Daoy (cell line): ENCODE data around the gene CNPY4. TPM values are rescaled to one million over a fixed set of nuclear protein-coding genes. Genes with fewer than 3 reads are reported as not detected.

Experiments used
- DNase-seq: peaks from one replicate; pipeline ENCODE4 v3.0.0-alpha.2; 2015; ENCODE audit warnings: low read depth
- total RNA-seq: library from RNA; depleted of rRNA; stranded (reverse); fragments of >200 nt; shearing (Covaris generic); gene quantifications from 2 replicates; pipeline ENCODE4 v1.2.3, GENCODE V29; 2014; rRNA removed

Gene CNPY4, protein sequence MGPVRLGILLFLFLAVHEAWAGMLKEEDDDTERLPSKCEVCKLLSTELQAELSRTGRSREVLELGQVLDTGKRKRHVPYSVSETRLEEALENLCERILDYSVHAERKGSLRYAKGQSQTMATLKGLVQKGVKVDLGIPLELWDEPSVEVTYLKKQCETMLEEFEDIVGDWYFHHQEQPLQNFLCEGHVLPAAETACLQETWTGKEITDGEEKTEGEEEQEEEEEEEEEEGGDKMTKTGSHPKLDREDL
- total RNA-seq = 11.8 and 16.0 TPM in 2 replicates

DNA sequence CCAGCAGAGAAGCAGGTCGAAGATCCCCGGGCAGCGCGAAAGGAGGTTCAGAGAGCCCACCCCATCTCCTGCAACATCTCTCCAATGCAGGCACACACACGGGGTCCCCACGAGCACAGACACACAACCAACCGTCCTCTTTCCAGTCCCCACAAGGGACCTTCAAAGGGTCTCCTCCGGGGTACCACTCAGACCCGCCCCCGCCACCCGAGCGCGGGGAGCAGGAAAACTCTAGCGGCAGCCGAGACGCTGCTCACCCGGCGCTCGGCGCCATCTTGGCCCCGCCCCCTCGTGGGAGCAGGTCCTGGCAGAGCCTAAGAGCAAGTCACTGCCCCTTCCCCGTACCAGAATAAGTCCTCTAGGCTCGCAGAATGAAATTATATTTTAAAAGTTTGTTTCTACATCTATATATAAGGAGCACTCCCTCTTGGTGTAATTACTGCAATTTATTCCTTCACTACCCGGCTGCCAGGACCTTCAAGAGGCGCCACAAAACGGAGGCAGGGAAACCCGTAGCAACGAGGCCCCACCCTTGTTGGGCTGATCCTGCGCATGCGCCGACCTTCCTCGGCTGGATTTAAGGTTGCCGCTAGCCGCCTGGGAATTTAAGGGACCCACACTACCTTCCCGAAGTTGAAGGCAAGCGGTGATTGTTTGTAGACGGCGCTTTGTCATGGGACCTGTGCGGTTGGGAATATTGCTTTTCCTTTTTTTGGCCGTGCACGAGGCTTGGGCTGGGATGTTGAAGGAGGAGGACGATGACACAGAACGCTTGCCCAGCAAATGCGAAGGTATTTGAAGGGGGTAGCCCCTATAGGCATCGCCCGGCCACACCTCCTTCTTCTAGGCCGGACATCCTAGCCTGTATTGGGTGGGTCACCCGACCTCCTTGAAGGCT lies at the start of gene CNPY4, which contains the start of gene TAF6:
TSS of gene CNPY4 (plus strand) at position 563 of the 898 bp plus-strand sequence. CDS start at position 674, 111 bp downstream.
TSS of gene TAF6 (minus strand) at position 287 of the 898 bp plus-strand sequence. CDS start 5,149 bp downstream, outside the sequence.
- DNase-seq = peak; percentile 100

DNA sequence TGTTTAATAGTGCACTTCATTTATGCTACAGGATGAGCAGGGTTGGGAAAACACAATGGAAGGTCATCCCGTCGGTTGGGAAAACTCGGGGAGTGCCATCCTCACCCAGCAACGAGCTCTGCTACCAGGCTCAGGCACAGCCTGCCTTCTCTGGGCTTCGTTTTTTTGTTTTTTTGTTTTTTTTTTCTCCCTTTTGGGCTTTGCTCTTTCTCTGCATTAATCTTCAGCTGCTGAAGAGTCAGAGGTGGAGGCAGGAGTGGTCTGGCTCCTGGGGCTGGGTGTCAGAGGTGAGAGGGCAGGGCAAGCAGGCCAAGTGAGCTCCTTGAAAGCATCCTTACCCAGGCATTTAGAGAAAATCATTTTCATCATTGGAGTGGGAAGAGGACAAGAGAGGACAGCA lies 49.4 kb upstream of the CNPY4 start:
- DNase-seq = no peak

DNA sequence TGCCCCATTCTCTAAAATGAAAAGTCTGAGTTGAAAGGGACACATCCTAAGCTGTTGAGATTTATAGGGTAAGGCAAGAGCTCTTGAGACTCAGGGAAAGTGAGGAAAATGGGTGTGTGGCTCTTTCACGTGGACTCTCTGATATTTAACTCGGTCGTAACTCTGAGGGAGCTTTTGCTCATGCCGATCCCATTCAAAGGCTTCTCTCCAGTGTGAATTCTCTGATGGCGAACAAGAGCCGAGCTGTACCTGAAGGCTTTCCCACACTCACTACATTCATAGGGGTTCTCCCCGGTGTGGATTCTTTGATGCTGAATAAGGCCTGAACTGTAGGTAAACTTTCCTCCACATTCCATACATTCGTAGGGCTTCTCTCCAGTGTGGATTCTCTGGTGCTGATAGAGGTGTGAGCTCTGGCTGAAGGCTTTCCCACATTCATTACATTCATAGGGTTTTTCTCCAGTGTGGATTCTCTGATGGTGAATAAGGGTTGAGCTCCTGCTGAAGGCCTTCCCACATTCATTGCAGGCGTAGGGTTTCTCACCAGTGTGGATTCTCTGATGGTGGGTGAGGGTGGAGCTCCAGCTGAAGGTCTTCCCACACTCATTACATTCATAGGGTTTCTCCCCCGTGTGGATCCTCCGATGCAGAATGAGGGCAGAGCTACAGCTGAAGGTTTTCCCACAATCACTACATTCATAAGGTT lies 48.3 kb upstream of the CNPY4 start:
- no peak for DNase-seq

DNA sequence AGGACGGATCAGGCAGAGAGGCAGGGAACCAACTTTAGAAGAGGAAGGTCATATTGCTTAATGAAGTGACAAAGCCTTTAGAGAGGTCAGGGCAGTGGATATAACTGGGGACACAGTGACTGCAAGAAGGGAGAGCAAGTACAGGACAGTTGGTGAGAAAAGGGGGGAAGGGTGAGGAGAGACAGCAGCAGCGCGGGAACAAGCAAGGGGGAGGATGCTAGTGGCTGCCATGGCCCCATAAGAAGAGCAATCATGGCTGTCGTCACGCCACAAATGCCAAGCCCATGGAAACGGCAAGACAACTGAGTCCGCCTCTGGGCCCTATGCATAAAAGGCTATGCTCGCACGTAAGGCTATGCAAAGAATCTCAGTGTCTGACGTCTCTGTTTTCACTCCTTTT lies 47.0 kb upstream of the CNPY4 start:
- no peak for DNase-seq

DNA sequence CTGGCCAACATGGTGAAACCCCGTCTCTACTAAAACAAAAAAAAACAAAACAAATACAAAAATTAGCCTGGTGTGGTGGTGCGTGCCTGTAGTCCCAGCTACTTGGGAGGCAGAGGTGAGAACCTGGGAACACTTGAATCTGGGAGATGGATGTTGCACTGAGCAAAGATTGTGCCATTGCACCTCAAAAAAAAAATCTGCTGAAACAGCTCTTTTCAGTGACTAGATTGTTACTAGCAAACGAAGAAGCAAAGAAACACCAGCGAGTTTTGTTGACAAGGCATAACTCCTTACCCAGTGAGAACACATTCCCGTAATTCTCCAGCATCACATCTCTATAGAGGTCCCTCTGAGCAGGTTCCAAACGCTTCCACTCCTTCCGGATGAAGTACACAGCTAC lies 44.6 kb upstream of the CNPY4 start:
- no peak for DNase-seq

DNA sequence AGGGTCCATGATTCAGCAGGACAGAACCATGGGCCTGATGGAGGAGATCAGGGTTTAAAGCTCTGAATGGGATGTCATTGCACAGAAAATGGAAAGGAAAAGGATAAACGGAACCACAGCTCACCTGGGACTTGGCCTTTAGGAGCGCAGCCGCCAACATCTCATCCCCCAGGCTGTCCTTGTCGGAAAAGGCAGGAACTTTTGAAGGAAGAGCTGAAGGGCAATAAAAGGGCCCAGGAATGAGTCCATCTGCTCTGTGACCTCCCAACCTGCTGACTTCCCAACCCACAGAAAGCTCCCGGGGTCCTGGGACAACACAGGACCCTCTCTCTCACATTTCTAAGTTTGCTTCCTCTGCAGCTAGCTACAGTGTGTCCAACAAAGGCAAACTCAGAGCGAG lies 44.0 kb upstream of the CNPY4 start:
- no peak for DNase-seq

DNA sequence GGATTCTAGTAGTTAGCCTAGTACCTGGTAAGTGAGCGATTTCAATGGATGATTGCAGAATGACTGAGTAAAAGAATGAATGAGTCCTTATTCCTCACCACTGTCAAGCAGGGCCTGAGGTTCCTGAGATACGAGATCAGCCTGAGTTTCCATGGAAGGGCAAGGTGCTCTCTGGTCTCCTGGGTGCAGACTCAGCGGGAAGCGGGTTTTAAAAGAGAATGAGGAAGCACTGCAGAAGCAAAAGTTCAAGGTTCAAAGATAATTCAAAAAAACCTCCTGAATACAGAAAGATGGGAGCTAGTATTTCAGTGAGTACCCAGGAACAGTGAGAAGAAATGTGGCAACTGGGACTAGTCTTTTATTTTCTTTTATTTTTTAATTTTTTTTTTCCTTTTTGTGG lies 42.2 kb upstream of the CNPY4 start:
- no peak for DNase-seq

DNA sequence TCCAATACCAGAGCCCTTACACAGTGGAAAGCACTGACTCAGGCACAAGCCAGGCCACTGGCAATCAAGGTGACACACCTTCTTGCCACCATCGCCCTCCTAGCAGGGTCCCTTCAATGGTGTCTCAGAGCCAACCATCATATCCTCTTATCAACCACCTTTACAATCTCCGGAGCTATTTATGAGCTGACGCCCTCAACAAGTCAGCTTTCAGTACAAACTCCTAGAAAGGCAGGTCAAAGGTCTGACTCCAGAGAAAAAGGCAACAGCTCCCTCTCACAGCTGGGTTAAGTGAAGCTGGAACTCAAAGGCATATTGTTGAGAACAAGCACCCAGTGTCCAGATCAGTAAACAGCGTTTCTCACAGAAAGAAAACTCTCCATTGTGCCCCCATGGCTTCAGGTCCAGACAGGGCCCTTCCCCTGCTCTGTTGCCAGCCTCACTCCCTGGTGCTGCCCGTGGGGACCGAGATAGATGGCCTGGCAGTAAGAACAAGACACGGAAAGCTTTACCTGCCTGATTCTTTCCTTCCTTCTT lies 40.3 kb upstream of the CNPY4 start:
- DNase-seq = no peak

DNA sequence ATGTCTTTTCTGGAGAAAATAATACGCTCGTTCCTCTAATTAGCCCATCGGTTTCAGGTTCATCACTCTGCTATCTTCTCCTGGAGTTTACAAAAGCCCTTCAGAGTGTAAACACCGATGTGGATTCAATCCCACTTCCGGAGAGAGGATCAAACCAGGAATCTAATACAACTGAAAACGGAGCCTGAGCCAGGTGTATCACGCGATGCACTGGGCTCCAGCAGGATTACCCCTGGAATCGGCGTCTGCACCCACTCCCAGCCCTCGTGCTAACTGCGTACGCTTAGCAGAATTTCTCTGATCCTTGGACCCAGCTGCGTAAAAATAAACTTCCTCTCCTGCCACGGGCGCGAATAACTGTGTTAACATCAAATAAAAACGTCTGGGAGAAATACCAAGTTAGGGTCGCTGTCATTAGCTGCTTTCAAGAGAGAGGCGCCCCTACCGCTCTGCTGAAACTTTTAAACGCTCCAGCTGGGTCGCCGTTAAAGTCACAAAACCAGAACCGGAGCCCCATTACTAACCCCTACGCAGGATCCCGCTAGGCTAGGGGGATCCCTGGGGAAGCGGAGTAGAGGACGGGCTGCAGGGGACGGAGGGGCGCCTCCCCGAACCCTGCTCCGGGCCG lies 38.4 kb upstream of the CNPY4 start:
- DNase-seq = peak; percentile 46

DNA sequence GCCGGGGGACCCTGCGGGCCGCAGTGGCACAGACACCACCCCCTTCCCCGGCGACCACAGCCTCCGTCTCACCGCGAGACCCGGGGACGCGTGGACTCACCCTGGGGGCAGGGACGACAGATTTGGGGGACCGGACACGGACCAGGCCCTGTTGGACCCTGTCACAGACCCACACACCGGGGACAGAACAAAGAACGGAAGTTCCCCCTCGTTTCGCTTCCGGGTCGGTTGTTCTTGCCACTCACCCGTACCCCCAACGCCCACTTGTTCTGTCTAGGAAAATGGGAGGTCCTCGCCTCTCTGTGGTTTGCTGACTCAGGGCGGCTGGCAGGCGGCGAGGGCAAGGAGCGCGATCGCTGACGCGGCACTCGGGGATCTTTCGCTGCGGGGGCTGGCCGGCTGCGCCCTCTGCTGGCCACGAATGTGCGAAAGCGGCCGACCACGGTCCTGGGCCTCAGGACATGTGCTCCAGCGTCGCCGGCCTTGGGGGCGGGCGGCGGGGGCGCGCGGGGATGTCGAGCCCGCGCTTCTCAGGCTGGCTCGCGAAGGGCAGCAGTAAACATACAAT lies 37.8 kb upstream of the CNPY4 start, which contains the start of gene ZNF3:
TSS of gene ZNF3 (minus strand) at position 189 of the 568 bp plus-strand sequence. CDS start 4,366 bp downstream, outside the sequence.
- peak; percentile 100 for DNase-seq

DNA sequence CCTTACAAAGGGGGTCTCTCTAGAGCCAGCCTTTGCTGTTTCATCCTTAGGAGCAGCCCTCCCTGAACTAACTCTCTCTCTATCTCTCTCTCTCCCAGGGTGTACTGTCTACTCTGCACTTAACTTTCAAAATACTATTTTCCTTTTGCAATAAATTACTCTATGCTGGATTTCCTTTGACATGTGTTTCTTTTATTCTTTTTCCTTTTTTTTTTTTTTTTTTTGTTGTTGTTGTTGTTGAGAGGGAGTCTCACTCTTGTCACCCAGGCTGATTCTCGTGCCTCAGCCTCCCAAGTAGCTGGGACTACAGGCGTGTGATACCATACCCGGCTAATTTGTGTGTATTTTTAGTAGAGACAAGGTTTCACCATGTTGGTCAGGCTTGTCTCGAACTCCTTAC lies 36.5 kb upstream of the CNPY4 start:
- DNase-seq = no peak

DNA sequence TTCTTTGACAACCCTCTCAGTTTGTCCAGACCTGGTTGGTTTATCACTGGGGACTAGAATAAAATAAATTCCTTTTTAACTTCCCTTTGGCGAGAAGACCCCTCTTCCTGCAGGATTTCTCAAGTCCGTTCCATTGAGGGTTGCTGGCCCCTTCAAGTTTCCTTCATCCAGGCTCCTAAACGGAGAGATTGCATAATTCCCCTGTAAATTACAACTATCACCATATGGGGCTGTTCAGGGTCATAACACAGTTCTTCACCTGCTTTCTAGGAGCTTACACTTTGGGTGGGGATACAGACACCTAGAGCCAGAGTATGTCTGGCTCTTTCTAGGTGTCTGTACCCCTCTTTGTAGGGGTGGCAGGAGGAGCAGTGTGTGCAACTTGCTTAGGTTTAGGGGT lies 33.9 kb upstream of the CNPY4 start:
- no peak for DNase-seq

DNA sequence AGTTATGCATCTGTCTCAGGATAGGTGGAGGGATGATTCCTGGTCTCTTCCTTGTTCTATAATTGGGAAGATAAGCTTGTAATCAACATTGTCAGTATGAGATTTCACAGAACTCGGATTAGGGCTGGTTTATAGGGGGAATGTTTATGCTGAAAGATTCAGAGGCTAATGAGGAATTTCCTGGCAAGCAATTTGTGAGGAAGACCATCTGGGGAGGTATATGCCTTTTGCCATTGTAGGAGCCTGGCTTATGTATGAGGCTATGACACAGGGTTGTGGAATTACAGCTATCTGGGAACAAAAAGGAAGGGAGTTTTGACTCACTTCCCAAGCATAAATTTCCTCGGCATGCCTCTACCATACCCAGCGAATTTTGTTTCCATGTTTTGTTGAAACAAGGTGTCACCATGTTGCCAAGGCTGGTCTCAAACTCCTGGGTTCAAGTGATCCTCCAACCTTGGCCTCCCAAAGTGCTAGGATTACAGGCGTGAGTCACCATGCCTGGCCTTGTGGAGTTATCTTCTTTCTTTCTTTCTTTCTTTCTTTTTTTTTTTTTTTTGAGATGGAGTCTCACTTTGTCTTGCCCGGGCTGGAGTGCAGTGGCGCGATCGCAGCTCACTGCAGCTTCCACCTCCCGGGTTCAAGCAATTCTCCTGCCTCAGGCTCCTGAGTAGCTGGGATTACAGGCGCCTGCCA lies 32.2 kb upstream of the CNPY4 start:
- peak; percentile 97 for DNase-seq

DNA sequence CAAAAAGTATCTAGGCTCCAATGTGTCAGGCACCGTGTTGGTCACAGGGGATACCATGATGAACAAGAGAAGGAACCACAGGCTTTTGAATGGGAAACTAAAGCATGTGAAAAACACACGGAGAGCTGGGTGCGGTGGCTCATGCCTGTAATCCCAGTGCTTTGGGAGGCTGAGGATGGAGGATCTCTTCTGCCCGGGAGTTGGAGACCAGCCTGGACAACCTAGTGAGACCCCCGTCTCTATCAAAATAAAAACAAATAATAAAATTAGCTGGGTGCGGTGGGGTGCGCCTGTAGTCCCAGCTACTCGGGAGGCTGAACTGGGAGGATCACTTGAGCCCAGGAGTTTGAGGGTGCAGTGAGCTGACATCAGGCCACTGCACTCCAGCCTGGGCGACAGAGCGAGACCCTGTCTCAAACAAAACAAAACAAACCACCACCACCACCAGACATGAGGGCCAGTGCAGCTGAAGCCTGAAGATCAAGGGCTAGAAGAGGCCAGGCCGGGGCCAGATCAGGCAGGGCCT lies 31.3 kb upstream of the CNPY4 start:
- no peak for DNase-seq

DNA sequence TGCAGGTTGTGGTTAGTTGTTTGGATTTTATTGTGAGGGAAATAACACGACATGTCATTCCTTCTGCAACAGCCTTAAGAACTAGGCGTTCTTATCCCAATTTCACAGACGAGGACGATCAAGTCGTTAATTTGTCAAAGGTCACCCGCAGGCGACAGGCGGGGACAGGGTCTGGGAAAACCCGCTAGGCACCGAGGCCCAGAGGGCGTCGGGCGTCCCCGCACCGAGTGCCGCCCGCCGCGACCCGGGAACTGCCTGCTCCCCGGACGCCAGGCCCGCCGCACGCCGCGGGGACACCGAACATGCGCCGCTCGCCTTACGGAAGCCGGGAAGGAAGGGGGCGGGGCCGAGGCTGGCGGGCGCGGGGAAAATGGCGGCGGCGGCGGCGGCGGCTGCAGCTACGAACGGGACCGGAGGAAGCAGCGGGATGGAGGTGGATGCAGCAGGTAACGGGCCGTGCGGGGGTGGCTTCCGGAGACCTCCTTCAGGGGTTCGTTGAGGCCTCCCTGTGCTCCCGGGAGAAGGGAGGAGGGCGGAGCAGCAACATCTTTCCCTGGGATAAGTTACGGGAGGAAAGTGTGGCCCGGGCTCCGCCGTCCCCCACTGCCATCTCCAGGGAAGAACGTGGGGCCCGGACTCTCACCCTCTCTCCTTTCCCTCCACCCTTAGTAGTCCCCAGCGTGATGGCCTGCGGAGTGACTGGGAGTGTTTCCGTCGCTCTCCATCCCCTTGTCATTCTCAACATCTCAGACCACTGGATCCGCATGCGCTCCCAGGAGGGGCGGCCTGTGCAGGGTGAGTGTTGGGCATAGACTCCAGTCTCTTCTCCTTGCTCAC lies 30.6 kb upstream of the CNPY4 start, which contains the start of gene COPS6:
TSS of gene COPS6 (plus strand) at position 349 of the 837 bp plus-strand sequence. CDS start at position 371, 22 bp downstream.
- DNase-seq = peak; percentile 95

DNA sequence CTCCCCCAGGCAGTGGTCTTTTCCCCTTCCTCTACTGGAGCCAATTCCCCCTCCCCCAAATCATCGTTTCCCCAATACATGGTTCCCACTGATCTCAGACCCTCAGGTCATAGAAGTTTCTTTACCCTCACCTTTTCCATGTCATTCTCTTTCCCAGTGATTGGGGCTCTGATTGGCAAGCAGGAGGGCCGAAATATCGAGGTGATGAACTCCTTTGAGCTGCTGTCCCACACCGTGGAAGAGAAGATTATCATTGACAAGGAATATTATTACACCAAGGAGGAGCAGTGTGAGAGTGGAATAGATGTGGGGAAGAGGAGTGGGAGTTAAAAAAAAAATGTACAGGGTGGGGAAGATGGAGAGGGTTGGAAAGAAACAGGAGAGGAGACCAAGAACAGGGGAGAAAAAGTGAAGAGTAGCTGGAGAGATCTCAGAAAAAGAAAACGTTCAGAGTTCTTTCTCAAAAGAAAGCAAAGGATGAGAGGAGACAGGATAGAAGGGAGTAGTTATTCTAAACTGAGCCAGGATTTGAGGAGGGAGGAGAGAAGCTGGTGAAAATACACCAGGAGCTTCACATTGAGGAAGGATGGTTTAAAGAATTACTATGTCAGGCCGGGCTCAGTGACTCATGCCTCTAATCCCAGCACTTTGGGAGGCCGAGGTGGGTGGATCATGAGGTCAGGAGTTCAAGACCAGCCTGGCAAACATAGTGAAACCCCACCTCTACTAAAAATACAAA lies 29.8 kb upstream of the CNPY4 start:
- peak; percentile 68 for DNase-seq

DNA sequence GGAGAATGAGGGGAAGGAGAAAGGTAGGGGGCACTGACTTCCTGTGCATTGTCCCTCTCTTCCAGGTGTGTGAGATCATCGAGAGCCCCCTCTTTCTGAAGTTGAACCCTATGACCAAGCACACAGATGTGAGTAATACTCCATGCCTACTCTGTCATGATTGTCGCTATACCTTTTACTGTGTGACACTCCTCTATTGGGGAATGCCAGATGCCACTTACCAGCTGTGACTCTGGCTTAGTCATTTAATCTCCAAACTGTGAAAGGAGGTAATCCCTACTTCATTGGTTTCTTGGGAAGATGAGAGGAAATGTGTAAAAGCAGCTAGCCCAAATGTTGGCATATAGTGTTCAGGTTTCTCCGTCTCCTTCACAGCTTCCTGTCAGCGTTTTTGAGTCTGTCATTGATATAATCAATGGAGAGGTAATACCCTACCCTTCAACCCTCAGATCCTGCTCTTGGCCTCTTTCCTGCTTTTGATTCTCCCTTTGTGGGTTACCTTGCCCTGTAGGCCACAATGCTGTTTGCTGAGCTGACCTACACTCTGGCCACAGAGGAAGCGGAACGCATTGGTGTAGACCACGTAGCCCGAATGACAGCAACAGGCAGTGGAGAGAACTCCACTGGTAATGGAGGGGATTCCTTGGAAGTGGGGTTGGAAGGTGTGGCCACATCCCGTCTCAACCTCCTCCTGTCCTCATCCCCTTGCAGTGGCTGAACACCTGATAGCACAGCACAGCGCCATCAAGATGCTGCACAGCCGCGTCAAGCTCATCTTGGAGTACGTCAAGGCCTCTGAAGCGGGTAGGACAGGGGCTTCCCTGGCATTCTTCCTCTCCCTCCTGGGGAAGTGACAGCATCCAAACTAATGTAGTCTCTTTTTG lies 28.7 kb upstream of the CNPY4 start:
- DNase-seq = no peak
